Cardiac septum (tissue), 1 donor: ENCODE measurements around the gene COL7A1. TPM values are rescaled to one million over a fixed set of nuclear protein-coding genes. Genes with fewer than 3 reads are reported as not detected.

Experiments used
- DNase-seq: peaks from one replicate; pipeline ENCODE4 v3.0.0-alpha.2; 2020; ENCODE audit warnings: low spot score
- intact Hi-C: fragments of 100-400 bp; cut with DNase I; formaldehyde crosslinking; loops from one replicate; pipeline ENCODE4 v1.14.0; 2022
- microRNA-seq: library from miRNA; unstranded; fragments of <30 nt; microRNA quantifications from one replicate; pipeline ENCODE4 v1.2.0, GENCODE V29; 2020
- total RNA-seq: library from RNA; stranded (reverse); fragmentation: NEBNext Ultra II Directional; extraction: Animal tissue kit (Norgen Biotek cat#: 25700); gene quantifications from one replicate; pipeline ENCODE4 v1.2.1, GENCODE V29; 2021
- donor health status: DM: no; HTN: no; CAD: no.

The COL7A1 gene
- total RNA-seq, 1 donor from 2014 or later = 26.5 TPM

- no peak for DNase-seq
- intact Hi-C loops = no loop called here
Observed at GRCh38 chr3:48519277-48519643, 75.9 kb downstream of the COL7A1 start.

DNA sequence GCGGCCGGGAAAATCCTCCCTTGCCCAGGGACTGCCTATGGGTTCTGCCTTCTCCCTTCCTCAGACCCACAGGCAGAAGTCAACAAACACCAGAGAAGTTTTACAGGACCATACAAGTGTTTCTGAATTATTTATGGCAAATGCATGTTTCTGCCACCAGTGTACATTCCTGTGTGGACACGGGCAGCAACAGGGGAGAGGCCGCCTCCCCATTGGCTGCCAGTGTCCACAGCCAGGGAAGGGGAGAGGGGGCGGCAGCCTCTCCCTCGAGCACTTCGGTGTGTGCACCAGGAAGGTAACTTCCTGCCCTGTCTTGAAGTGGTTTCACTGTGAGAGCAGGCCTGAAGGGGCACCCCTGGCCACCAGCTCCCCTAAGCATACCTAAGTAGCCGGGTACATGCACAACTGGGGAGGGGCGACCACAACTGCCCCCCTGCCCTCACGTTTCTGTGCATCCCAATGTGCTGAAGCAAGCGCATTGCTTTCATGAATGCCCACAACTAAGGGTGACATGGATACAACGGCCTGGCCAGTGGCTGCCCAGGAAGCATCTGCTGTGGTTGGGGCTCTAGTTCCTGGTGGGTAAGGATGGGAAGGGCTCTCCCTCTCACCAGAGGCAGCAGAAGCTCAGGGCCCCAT lies 76.4 kb downstream of the COL7A1 start:
- intact Hi-C loops = no loop called here
- DNase-seq = no peak

- DNase-seq = no peak
- intact Hi-C loops = no loop called here
Observed at GRCh38 chr3:48518069-48518468, 77.1 kb downstream of the COL7A1 start.

DNA sequence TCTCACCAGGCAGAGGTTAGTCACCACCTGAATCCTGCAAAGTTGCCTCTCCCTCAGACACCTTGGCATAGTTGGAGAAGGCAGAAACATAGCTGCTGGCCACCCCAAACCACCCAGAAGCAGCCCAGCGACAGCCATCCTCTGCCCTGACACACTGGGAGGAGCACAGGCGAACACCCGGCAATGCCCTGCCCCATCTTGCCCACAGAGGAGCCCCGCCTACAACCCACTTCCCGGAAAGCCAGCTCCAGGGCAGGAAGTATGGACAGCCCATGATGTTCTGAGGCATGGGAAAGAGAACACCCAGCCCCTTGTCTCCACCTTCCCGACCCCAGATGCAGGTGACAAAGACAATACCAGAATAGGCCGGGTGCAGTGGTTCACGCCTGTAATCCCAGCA lies 78.6 kb downstream of the COL7A1 start:
- DNase-seq = no peak
- intact Hi-C loops = no loop called here

DNA sequence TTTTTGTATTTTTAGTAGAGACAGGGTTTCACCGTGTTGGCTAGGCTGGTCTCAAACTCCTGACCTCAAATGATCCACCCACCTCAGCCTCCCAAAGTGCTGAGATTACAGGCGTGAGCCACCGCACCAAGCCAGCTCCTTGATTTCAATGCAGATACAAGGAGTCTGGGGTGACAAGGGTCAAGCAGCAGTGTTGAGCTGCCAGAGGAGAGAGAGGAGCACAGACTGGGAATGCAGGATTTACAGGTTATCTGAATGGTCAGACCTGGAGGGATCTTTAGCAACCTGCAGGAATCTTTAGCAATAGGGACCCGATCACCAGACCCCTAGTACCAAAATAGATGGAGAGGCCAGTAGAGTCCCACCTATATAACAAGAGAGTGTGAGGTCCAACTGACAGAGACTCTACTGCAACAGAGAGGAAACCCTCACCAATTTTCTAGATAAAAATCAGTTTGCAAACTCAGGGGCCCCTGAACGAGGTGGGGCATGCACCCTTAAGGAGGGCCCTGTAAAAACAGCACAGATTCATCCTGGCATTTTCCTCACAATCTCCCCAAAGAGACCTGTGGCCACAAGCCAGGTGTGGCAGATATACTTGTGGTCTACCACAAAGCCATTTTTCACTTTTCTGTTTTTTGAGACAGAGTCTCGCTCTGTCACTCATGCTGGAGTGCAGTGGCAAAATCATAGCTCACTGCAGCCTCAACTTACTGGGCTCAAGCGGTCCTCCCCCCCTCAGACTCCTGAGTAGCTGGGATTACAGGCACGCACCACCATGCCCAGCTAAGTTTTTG lies 80.5 kb downstream of the COL7A1 start:
- DNase-seq = no peak
- intact Hi-C loops = no loop called here

Small RNAs within 50 kb of the gene (microRNA-seq; reads per million reads assigned to microRNA genes)
- not detected for gene MIR4793
- gene MIR6823 = not detected
- gene MIR711 = not detected

Other genes with a start within 250 kb of the COL7A1 start
- not detected for gene FBXW12, start 223.1 kb downstream of the COL7A1 start, total RNA-seq
- gene PLXNB1, start 165.2 kb downstream of the COL7A1 start, total RNA-seq = 43.4 TPM
- 8.9 TPM for gene CCDC51, start 155.2 kb downstream of the COL7A1 start, total RNA-seq
- gene TMA7, start 155.1 kb downstream of the COL7A1 start, total RNA-seq = 192 TPM
- gene ATRIP, start 148.6 kb downstream of the COL7A1 start, total RNA-seq = 4.1 TPM
- gene SHISA5, start 91.2 kb downstream of the COL7A1 start, total RNA-seq = 47.8 TPM
- 1.5 TPM for gene PFKFB4, start 38.5 kb downstream of the COL7A1 start, total RNA-seq
- 0.48 TPM for gene UCN2, start 31.5 kb downstream of the COL7A1 start, total RNA-seq
- 753 TPM for gene UQCRC1, start 14.3 kb upstream of the COL7A1 start, total RNA-seq
- not detected for gene TMEM89, start 26.4 kb upstream of the COL7A1 start, total RNA-seq
- 8.9 TPM for gene SLC26A6, start 40.1 kb upstream of the COL7A1 start, total RNA-seq
- 0.22 TPM for gene CELSR3, start 67.6 kb upstream of the COL7A1 start, total RNA-seq
- gene NCKIPSD, start 90.6 kb upstream of the COL7A1 start, total RNA-seq = 22.5 TPM
- gene IP6K2, start 121.9 kb upstream of the COL7A1 start, total RNA-seq = 23.9 TPM